Activated CD8-positive, alpha-beta memory T cell treated with anti-CD3 and anti-CD28 coated beads for 24 hours (primary cell): ENCODE measurements around the gene SUMF2.
A peak's percentile ranks its signal among the peaks of the same experiment; 100 is the strongest.
"Not testable (repeated sequence)": the region's sequence is repeated elsewhere in the genome, so short reads cannot be mapped to it uniquely, and the experiment has no call there.

ENCODE experiments used
- DNase-seq: peaks from one replicate; pipeline ENCODE4 v3.0.0-alpha.2; 2020

SUMF2 gene

DNA sequence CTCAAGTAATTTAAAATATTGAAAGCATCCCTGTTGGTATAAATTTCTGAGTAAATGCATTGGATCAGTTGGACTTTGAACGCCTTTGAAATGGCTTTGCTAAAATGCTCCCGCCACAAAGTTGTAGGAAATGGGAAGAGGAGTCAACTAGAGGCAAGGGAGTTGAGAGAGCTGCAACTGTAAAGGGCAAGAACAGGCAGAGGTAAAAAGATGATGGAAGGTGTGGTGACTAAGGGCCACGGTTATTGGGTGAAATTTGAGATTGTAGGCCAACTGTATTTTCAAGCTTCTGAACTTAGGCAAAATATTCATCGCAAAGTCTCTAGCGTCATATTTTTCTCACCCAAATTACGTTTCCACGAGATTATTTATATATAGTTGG, 595 bp upstream of the SUMF2 start:
- no peak for DNase-seq

DNA sequence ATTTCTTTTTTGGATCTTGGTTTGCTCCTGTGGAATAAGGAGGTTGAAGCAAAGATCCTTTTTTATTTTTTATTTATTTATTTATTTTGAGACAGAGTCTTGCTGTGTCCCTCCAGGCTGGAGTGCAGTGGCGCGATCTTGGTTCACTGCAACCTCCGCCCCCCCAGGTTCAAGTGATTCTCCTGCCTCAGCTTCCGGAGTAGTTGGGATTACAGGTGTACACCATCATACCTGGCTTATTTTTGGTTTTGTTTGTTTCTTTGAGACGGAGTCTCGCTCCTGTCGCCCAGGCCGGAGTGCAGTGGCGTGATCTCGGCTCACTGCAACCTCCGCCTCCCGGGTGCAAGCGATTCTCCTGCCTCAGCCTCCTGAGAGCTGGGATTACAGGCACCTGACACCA, 2.3 kb downstream of the SUMF2 start:
- not testable (repeated sequence) for DNase-seq

DNA sequence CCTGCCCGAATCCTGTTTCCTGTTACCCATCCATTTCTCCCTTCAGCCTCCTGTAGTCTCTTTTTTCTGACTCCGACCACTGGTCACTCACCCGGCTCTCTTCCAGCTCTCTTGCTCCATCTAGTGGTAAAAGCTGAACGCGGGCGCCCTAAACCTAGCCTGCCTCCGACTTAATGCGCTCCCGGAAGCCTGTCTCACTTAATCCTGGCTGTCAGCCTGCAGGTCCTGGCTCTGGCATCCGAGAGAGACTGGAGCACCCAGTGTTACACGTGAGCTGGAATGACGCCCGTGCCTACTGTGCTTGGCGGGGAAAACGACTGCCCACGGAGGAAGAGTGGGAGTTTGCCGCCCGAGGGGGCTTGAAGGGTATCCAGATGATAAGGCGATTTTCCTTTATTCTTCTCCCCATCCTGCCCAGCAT, 10.3 kb downstream of the SUMF2 start:
- peak; percentile 86 for DNase-seq

DNA sequence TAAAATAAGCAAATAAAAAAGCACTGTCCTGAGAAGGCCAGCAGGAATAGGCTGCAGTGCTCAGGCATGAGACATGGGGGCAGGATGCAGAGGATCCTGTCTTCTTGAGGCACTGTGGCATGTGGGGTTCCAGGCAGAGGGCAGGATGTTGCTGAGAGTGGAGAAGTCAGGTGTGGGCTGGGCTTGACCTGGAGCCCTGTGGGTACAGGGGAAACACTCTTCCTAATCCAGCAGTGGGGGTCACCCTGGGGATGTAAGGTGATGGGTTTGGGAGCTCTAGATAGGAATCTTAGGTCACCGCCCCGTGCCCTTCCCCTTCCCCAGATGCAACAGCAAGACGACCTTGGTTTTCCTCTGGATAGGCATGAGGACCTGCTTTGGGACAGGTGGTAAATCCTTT, 13.6 kb downstream of the SUMF2 start:
- DNase-seq, result no peak

DNA sequence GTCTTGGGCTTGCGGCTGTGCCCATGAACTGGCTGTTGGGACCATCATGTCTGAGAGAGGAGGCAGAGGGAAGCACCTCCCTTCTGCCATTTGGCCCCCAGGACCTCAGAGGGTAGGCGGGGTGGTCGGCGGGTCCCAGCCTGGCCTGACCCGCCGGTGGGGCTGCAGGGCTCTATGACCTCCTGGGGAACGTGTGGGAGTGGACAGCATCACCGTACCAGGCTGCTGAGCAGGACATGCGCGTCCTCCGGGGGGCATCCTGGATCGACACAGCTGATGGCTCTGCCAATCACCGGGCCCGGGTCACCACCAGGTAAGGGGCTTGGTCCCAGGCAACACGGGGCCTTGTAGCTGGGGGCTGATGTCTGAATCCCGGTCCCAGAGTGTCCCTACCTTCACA, 14.1 kb downstream of the SUMF2 start:
- no peak for DNase-seq

DNA sequence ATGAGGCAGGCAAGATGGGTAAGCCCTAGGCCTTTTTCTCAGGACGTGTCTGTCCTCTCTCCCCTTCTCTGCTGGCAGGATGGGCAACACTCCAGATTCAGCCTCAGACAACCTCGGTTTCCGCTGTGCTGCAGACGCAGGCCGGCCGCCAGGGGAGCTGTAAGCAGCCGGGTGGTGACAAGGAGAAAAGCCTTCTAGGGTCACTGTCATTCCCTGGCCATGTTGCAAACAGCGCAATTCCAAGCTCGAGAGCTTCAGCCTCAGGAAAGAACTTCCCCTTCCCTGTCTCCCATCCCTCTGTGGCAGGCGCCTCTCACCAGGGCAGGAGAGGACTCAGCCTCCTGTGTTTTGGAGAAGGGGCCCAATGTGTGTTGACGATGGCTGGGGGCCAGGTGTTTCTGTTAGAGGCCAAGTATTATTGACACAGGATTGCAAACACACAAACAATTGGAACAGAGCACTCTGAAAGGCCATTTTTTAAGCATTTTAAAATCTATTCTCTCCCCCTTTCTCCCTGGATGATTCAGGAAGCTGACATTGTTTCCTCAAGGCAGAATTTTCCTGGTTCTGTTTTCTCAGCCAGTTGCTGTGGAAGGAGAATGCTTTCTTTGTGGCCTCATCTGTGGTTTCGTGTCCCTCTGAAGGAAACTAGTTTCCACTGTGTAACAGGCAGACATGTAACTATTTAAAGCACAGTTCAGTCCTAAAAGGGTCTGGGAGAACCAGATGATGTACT, 15.5 kb downstream of the SUMF2 start:
- no peak for DNase-seq

DNA sequence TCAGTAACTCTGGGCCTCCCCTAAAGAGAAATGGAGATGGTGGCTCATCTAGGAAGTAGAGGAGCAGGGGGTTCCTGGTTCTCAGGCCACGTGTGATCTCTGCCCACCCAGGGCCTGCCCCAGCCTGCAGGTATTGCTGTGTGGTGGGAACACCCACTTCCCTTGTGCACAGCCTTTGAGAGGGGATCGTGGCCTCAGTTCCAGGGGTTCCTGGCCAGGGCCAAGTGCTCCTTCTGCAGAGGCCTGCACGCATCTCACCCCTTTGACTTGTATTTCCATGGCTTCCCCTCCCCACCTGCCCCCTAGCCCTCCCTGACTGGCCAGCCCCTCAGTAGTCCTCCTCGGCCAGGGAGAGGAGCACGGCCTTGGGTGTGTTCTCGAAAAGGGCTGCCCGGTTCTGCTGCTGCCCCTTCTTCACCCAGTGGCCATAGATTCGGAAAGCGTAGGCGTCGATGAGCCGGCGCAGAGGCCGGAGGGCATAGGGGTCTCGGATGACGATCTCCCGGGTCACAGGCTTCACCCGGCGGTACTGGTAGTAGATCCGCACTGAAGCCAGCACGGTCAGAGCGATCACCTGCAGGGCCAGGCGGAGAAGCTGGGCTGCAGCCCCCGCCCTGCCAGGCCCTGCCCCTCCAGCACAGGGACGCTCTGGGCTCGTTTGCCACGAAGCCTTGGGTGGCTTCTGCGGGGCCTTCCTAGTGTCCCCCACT, 16.8 kb downstream of the SUMF2 start:
- DNase-seq, result not testable (repeated sequence)

DNA sequence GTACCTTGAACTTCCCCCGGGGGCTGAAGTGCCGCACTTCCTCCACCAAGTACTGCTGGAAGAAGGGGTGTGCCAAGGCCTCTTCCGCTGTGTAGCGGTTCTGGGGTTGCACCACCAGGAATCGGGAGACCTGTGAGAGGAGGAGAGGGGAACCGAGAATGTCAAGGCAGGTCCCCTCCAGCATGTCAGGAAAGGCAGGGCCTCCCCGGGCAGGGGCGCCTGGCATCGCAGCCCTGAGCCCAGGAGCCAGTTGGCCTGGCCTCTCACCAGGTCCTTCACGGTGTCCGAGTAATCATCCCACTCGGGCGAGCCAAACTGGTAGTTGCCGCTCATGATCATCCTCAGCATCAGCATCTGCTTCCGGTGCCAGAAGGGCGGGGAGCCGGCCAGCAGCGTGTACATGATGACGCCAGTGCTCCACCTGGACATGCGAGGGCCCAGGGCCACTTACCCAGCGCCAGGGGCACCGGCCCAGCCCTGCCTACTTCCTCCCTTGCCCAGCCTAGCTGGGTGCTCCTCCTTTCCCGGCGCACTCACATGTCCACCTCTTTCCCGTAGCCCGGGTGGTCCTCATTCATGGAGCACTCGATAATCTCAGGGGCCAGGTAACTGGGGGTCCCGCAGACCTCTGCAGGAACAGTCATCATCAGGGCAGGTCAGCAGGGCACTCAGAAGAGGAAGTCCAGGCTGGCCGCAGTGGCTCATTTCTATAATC, 17.7 kb downstream of the SUMF2 start:
- no peak for DNase-seq

DNA sequence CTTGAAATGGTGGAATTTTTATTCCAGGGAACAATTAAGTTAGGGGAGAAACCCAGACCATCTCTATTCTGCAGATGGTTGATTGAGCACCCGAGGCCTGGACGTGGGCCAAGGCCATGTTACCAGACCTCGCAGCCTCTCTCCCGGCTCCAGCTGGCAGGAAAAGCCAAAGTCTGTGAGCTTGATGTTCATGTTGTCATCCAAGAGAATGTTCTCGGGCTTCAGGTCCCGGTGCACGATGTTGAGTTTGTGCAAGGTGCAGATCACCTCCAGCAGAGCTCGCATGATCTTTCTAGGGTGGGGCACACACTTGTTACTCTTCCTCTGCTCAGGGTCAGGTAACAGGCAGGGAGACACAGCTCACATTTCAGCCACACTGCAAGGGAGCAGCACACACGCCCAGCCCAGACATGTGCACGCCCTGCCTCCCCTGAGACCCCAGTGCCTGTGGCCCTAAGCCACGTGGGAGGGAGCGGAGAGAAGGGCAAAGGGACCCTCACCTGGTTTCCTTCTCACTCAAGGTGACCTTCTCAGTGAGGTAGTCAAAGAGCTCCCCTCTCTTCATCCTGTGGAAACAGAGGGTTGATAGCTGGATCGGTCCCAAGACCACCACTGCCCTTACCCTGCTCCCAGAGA, 19.2 kb downstream of the SUMF2 start:
- no peak for DNase-seq

DNA sequence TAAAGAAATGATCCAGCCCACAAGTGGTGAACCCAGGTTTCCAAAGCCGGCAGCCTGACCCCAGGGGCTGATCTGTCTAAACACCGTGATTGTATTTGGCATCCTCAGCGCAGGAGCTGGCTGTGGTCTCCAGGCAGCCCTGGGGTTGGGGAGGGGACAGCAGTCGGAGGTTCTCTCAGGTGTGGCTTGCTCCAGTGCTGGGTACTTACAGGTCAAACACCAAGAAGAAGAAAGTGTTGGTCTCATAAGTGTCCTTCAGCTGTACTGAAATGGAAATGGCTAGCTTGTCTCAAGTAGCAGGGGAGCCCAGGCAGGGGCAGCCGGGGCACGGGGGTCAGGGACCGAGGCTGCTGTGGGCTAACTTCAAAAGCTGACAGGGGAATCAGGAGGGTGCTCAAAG, 22.7 kb downstream of the SUMF2 start:
- DNase-seq, result no peak

DNA sequence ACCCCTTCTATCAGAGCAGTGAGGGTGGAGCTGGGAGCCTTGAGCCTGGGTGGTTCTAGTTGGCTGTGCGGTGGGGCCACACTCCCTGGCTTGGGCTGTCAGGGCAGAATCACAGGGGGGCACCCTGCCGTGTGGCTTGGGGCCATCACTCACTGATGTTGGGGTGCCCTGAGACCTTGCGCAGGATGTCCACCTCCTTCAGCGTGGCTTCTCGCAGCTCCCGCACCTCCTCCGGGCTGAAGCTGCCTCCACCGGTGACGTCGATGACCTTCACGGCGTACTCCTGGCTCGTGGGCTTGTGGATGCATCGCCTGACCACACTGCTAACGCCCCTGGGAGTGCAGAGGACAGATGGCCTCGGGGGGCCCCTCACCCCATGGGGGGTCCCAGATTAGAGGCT, 23.4 kb downstream of the SUMF2 start:
- no peak for DNase-seq

DNA sequence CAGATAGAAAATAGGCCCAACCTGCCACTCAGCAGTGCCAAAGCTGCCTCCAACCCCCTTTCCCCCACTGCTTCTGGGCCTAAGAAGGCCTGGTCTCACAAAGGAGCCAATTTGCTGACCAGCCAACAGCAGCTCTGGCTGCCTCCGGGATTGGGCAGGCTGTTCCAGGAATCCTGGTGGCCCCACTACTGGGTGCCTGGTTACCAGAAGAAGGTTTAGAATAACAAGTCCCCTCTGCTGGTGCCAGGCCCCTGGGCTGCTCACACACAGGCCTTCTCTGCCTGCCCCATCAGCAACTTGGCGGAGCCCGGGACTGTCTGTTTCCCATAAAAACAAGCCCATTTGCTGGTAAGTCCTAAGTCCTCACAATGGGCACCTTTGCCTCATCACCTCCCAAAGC, 27.5 kb downstream of the SUMF2 start:
- no peak for DNase-seq

DNA sequence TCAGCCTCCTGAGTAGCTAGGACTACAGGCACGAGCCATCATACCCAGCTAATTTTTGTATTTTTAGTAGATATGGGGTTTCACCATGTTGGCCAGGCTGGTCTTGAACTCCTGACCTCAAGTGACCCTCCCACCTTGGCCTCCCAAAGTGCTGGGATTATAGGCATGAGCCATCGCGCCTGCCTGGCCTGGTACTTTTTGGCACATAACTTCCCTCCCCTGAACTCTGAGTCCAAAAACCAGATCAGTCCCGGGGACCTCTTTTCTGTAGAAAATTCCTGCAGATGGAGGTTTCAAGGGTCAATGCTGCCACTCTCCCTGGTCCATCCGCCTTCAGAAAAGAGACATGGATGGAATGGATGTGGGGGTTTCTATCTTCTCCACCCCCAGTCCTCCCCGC, 28.3 kb downstream of the SUMF2 start:
- not testable (repeated sequence) for DNase-seq

DNA sequence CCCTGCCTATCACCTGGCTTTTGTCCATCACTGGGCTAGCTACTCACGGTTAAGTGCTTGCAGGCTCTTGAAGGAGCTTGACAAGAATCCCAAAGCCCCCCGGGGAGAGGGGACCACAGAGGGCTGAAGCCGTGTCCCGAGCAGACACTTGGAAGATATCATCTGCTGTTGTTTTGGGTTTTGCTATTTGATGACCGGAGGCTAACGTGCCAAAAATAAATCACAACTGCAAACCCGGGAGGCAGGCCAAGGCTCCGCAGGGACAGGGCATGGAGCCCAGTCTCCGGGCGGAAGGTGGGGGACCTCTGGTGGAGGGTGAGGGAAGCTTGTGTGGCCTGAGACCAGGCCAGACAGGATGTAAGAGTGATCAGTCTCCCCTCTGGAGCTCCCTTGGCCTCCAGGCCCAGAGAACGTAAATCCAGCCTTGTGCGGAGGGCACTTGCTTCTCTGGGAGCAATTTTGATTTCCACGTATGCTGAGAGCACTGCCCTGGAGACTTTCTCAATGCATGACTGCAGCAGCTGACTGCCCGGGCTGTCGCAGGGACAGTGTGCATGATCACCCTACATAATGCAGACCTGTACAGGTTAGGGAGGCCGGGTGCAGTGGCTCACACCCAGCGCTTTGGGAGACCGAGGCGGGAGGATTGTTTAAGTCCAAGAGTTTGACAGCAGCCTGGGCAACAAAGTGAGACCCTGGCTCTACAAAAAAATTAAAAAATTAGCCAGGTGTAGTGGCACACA, 28.9 kb downstream of the SUMF2 start, which contains the start of gene PHKG1:
PHKG1 (minus strand) TSS at position 164 of the 743 bp plus-strand sequence. CDS start 4,011 bp downstream, outside the sequence.
- DNase-seq, result no peak

DNA sequence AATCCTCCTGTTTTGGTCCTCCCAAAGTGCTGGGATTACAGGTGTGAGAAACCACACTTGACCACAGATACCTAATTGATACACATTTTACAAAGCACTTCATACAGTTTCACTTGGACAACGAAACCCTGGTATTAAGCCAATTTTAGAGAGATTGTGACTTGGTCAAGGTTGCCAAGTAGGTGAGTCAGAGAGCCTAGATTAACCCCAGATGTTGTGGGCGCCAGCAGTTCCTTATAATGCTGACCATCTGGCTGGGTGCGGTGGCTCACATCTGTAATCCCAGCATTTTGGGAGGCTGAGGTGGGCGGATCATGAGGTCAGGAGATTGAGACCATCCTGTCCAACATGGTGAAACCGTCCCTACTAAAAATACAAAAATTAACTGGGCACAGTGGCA, 33.6 kb downstream of the SUMF2 start:
- no peak for DNase-seq

DNA sequence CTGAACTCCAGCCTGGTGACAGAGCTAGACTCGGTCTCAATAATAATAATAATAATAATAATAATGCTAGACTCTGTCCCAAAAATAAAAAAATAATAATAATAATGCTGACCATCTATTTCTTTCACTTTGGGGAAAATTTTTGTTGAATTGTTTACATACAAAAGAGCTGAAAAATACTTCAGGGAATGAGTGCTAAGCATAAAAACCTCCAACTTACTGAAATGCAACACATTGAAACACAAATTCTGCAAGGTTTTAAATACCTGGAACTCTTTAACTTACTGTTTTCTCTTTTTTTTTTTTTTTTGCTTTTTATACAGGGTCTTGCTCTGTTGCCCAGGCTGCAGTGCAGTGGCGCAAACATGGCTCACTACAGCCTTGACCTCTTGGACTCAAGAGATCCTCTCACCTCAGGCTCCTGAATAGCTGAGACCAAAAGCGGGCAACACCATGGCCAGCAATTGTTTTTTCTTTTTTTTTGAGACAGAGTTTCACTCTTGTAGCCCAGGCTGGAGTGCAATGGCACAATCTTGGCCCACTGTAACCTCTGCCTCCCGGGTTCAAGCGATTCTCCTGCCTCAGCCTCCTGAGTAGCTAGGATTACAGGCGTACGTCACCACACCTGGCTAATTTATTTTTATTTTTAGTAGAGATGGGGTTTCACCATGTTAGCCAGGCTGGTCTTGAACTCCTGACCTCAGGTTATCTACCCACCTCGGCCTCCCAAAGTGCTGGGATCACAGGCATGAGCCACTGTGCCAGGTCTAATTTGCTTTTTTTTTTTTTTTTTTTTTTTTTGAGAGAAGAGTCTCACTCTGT, 34.3 kb downstream of the SUMF2 start:
- not testable (repeated sequence) for DNase-seq

DNA sequence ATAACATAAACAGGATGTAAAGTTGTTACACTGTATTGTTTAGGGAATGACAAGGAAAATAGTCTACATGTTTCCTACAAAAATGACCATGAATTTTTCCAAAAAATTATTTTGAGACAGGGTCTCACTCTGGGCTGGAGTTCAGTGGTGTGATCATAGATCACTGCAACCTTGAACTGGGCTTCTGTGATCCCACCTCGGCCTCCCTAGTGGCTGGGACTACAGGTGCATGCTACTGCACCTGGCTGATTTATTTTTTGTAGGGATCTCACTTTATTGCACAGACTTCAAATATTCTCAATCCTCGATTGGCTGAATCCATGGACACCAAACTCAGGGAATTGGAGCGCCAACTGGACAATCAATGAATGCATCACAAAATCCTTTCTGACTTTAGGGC, 35.6 kb downstream of the SUMF2 start:
- no peak for DNase-seq

DNA sequence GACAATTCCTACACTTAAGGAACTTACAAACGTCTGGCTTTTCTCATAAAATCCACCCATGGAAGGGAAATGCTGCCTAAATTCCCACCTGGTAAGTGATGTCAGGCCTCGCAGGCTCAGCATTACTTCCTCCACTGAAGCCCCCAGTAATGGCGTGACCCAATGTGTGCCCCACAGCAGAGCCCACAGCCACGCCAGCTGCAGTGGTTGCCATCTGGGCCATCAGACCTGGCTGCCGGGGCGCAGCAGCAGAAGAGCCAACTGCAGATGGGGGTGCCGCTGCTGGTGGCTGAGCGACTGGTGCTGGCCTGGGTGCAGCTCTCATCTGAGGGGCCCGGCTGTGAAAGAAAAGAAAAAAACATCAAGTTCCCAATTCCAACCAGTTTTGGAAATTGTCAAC, 40.1 kb downstream of the SUMF2 start:
- not testable (repeated sequence) for DNase-seq

DNA sequence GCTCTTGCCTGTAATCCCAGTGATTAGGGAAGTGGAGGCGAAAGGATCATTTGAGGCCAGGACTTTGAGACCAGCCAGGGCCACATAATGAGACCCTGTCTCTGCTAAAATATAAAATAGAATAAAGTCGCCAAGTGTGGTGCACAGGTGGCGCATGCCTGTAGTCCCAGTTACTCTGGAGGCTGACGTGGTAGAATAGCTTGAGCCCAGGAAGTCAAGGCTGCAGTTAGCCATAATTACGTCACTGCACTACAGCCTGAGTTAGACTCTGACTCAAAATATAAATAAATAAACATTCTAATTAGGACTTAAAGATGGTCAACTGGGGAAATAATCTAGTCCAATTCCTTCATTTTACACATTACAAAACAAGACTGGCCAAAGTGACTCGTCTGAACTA, 41.4 kb downstream of the SUMF2 start:
- DNase-seq, result no peak

DNA sequence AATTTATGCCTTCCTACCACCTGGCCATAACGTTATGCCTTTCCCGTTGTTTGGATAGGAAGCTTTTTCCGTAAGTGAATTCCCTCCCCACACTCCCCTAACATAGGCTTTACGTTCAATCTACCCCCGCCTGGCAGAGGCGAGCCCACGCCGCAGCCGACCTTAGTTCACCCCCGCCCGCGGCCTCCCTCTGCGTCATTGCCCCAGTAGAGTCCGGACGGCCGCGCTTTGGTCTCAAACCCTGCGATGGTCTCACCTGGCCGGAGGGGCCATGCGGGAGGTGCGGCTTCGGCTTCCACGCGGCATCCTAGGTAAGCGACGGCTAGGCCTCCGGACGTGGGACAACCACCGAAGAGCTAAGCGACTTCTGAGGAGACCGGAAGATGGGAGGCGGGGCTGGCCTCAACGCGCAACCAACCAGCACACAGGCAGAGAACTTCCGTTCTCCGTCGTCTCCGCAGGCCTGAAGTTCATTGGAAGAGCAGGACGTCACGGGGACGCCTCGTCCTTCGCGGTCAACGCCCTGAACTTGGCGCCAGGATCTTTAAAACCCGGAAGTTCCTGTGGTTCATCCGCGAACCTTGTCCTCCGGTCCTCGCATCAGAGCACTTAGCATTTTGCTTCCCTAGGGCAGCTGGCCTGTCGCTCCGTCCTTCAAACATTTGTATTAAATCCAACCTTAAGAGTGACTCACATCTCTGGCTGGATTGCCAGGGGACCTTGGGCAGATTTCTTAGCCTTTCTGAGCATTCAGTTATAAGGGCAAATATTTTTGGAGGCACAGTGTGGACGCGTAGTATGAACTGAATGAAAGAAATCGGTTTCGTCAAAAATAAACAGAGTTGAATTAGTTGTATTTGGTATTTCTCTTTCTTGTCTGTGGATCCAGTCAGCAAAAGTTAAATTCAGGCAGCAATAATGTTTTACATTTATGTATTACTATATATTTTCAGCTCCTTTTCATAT, 42.3 kb downstream of the SUMF2 start, which contains the start of gene CHCHD2:
CHCHD2 (minus strand) TSS at position 369 of the 966 bp plus-strand sequence; CDS start at position 306, 63 bp downstream.
- DNase-seq, result peak; percentile 90

DNA sequence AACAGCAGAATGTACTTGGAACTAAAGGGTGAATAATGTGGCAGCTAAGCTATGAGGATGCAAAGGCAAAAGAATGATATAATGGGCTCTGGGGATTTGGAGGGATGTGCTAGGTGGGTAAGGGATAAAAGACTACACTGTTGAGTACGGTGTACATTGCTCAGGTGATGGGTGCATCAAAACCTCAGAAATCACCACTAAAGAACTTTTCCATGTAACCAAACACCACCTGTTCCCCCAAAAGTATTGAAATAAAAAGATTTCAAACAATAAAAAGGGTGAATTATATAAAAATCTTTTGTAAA, 43.8 kb downstream of the SUMF2 start:
- DNase-seq, result no peak
